HUES6 (cell line): ENCODE results near the gene ZFPM1.

Experiments
- H3K27ac ChIP-seq: 2 replicates; pipeline ENCODE4 v1.7.0; 2013; ENCODE audit warnings: low read depth, mild to moderate bottlenecking, low read length, inconsistent platforms
- H3K27me3 ChIP-seq: 2 replicates; pipeline ENCODE4 v1.6.1; 2013; ENCODE audit warnings: low read length; ENCODE audit not compliant: control insufficient read depth, insufficient read depth
- H3K36me3 ChIP-seq: 2 replicates; pipeline ENCODE4 v1.6.1; 2013; ENCODE audit warnings: low read length; ENCODE audit not compliant: control insufficient read depth, insufficient read depth
- H3K4me1 ChIP-seq: 2 replicates; pipeline ENCODE4 v1.6.1; 2013; ENCODE audit warnings: low read length; ENCODE audit not compliant: control insufficient read depth, insufficient read depth
- H3K4me3 ChIP-seq: 2 replicates; pipeline ENCODE4 v1.5.1; 2013; ENCODE audit warnings: low read depth, low read length
- H3K9ac ChIP-seq: one replicate; pipeline ENCODE4 v1.6.1; 2013; ENCODE audit warnings: mild to moderate bottlenecking, low read length
- H3K9me3 ChIP-seq: 2 replicates; pipeline ENCODE4 v1.6.1; 2013; ENCODE audit warnings: low read depth, low read length; ENCODE audit not compliant: control insufficient read depth, insufficient read depth

ZFPM1 gene

GRCh38 chr16:88533932-88534637 lies 81.0 kb downstream of the ZFPM1 start:
- H3K4me1 ChIP-seq: peaks cover 11% of the 10 kb centered on the region
- peak overlapping the region; percentile 92 for H3K4me3 ChIP-seq
- H3K27me3 ChIP-seq: peaks cover 10% of the 10 kb centered on the region
- H3K9ac ChIP-seq: peak overlapping the region; percentile 92
- no peaks in the 10 kb centered on the region for H3K9me3 ChIP-seq
- peak overlapping the region; percentile 60; the same call in 1 of the 2 replicates for H3K27ac ChIP-seq
- no peaks in the 10 kb centered on the region; the same call in 1 of the 2 replicates for H3K36me3 ChIP-seq

- no peak overlapping the region for H3K27ac ChIP-seq
- H3K9me3 ChIP-seq: no peaks in the 10 kb centered on the region
- peaks cover 16% of the 10 kb centered on the region for H3K27me3 ChIP-seq
- H3K9ac ChIP-seq: peak overlapping the region; percentile 61
- peak overlapping the region; percentile 92 for H3K4me3 ChIP-seq
- H3K4me1 ChIP-seq: peaks cover 11% of the 10 kb centered on the region
- H3K36me3 ChIP-seq: no peaks in the 10 kb centered on the region; the same call in 1 of the 2 replicates
Measured at GRCh38 chr16:88534638-88535190, 81.6 kb downstream of the ZFPM1 start.

- peak overlapping the region; percentile 61 for H3K9ac ChIP-seq
- peaks cover 14% of the 10 kb centered on the region for H3K4me1 ChIP-seq
- peak overlapping the region; percentile 63 for H3K4me3 ChIP-seq
Measured at GRCh38 chr16:88535191-88535856, 82.2 kb downstream of the ZFPM1 start.

GRCh38 chr16:88535857-88536222 lies 82.8 kb downstream of the ZFPM1 start:
- Histone ChIP-seq H3K36me3 (no peaks in the 10 kb centered on the region), H3K27me3 (peaks cover 23% of the 10 kb centered on the region), H3K9me3 (no peaks in the 10 kb centered on the region), H3K4me1 (peaks cover 14% of the 10 kb centered on the region), H3K4me3 (no peak overlapping the region), H3K9ac (no peak overlapping the region), H3K27ac (no peak overlapping the region)

More at GRCh38 chr16:88535191-88535856, 82.2 kb downstream of the ZFPM1 start:
- Histone ChIP-seq H3K27ac (no peak overlapping the region), H3K9me3 (no peaks in the 10 kb centered on the region), H3K27me3 (peaks cover 21% of the 10 kb centered on the region), H3K36me3 (no peaks in the 10 kb centered on the region)

- Histone ChIP-seq H3K9me3 (no peaks in the 10 kb centered on the region), H3K4me3 (no peak overlapping the region), H3K4me1 (peaks cover 14% of the 10 kb centered on the region), H3K9ac (no peak overlapping the region), H3K27ac (no peak overlapping the region), H3K36me3 (no peaks in the 10 kb centered on the region), H3K27me3 (peaks cover 23% of the 10 kb centered on the region)
Measured at GRCh38 chr16:88536510-88536909, 83.4 kb downstream of the ZFPM1 start.

- H3K9ac ChIP-seq: no peak overlapping the region
- H3K4me3 ChIP-seq: no peak overlapping the region
- H3K9me3 ChIP-seq: no peaks in the 10 kb centered on the region
- no peaks in the 10 kb centered on the region for H3K36me3 ChIP-seq
- H3K27me3 ChIP-seq: peaks cover 23% of the 10 kb centered on the region
- peaks cover 14% of the 10 kb centered on the region for H3K4me1 ChIP-seq
- H3K27ac ChIP-seq: no peak overlapping the region
Measured at GRCh38 chr16:88536971-88537751, 84.1 kb downstream of the ZFPM1 start.

GRCh38 chr16:88537859-88538258 lies 84.8 kb downstream of the ZFPM1 start:
- Histone ChIP-seq H3K4me3 (no peak overlapping the region), H3K9ac (no peak overlapping the region), H3K27me3 (peaks cover 23% of the 10 kb centered on the region), H3K36me3 (no peaks in the 10 kb centered on the region), H3K9me3 (peaks cover 5% of the 10 kb centered on the region), H3K4me1 (peaks cover 11% of the 10 kb centered on the region), H3K27ac (no peak overlapping the region)

- Histone ChIP-seq H3K9ac (no peak overlapping the region), H3K9me3 (peaks cover 12% of the 10 kb centered on the region), H3K27me3 (peaks cover 23% of the 10 kb centered on the region), H3K4me3 (no peak overlapping the region), H3K36me3 (no peaks in the 10 kb centered on the region), H3K4me1 (peaks cover 11% of the 10 kb centered on the region), H3K27ac (no peak overlapping the region)
Measured at GRCh38 chr16:88538366-88539060, 85.4 kb downstream of the ZFPM1 start.

GRCh38 chr16:88539261-88539651 lies 86.2 kb downstream of the ZFPM1 start:
- H3K9ac ChIP-seq: no peak overlapping the region
- peaks cover 17% of the 10 kb centered on the region for H3K9me3 ChIP-seq

GRCh38 chr16:88539652-88540345 lies 86.7 kb downstream of the ZFPM1 start:
- peaks cover 17% of the 10 kb centered on the region for H3K9me3 ChIP-seq
- H3K9ac ChIP-seq: no peak overlapping the region
- H3K36me3 ChIP-seq: no peaks in the 10 kb centered on the region
- no peak overlapping the region for H3K4me3 ChIP-seq
- H3K27ac ChIP-seq: no peak overlapping the region
- H3K27me3 ChIP-seq: peaks cover 23% of the 10 kb centered on the region
- H3K4me1 ChIP-seq: peaks cover 11% of the 10 kb centered on the region

More at GRCh38 chr16:88539261-88539651, 86.2 kb downstream of the ZFPM1 start:
- Histone ChIP-seq H3K27me3 (peaks cover 23% of the 10 kb centered on the region), H3K4me3 (no peak overlapping the region), H3K4me1 (peaks cover 11% of the 10 kb centered on the region), H3K27ac (no peak overlapping the region), H3K36me3 (no peaks in the 10 kb centered on the region)
